Measurements from ENCODE around the gene ITGBL1. TPM values are rescaled to one million over a fixed set of nuclear protein-coding genes. Genes with fewer than 3 reads are reported as not detected.
A peak's percentile ranks its signal among the peaks of the same experiment; 100 is the strongest.

Gene ITGBL1
- total RNA-seq, 1 experiment from 2014 or later: 9.4 TPM

GRCh38 chr13:101624210-101624922, 171.9 kb downstream of the ITGBL1 start:
- 0 out of 2 replicates have a peak overlapping the region, but pooled peaks have one; percentile 3 for H3K4me3 ChIP-seq
- no peak for DNase-seq

DNA sequence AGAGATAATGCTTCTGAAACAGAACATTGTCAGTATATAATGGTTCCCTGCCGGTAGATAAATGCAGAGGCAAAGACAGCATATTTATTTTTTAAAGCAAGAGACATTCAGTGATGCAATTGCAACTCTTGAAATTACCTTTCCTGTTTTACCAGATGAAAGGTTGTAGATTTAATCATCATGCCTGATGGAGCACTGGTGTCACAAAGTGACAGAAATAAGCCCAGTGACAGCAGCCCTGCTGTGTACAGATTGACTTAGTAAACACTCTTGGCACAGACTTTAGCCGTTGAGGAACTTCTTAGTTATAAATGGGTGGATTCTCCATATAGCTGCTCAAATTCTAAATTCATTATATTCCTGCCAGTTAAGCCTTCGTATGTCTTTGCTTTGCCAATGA, 172.5 kb downstream of the ITGBL1 start:
- H3K4me3 ChIP-seq: no peak overlapping the region
- no peaks in the 10 kb centered on the region for H3K36me3 ChIP-seq
- no peaks in the 10 kb centered on the region for H3K27me3 ChIP-seq
- no peak for DNase-seq
- no peaks in the 10 kb centered on the region for H3K9me3 ChIP-seq

More at GRCh38 chr13:101624210-101624922, 171.9 kb downstream of the ITGBL1 start:
- no peaks in the 10 kb centered on the region for H3K36me3 ChIP-seq
- no peaks in the 10 kb centered on the region for H3K9me3 ChIP-seq
- no peaks in the 10 kb centered on the region for H3K27me3 ChIP-seq

GRCh38 chr13:101626925-101627555, 174.6 kb downstream of the ITGBL1 start:
- Histone ChIP-seq H3K36me3 (no peaks in the 10 kb centered on the region), H3K4me3 (peak overlapping the region; percentile 43), H3K27me3 (no peaks in the 10 kb centered on the region), H3K9me3 (no peaks in the 10 kb centered on the region)
- peak; percentile 23 for DNase-seq

GRCh38 chr13:101627556-101627943, 175.1 kb downstream of the ITGBL1 start:
- H3K27me3 ChIP-seq: no peaks in the 10 kb centered on the region
- no peaks in the 10 kb centered on the region for H3K9me3 ChIP-seq
- DNase-seq: no peak
- H3K4me3 ChIP-seq: peak overlapping the region; percentile 43
- H3K36me3 ChIP-seq: no peaks in the 10 kb centered on the region

DNA sequence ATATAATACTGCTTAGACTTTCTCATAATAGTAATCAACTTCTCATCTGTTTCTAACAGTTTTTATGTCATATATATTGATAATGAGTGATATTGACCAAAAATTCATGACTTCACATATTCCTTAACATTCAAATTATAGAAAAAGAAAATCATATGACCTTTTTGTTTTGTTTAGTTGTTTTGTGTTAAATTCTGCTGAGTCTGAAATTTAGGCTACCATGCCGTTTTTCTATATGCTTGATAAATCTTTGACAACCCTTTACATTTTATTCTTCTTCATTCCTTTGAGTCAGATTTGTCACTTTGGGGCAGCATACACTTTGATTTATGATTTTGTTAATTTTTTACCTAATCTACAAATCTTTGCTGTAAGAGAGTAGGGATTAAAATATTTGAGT, 176.4 kb downstream of the ITGBL1 start:
- no peak for DNase-seq
- Histone ChIP-seq H3K27me3 (no peaks in the 10 kb centered on the region), H3K4me3 (no peak overlapping the region)

DNA sequence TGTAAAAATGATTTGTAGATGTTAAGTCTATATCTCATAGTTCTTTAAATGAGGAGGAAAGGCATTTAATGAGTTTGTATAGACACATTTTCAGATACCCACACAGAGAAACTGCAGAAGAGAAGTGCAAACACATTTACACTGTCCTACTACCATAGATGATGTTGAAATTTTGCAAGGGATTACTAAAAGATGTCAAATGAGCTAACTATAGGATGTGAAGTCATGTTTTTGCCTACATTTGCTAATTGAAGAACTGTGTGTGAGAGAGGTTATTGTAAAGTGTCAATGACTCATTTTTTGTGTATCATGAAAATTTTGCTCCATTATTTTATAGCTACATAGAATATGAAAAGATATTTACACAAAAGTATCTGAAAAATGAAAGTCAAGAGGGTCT, 178.9 kb downstream of the ITGBL1 start:
- no peaks in the 10 kb centered on the region for H3K36me3 ChIP-seq
- no peak for DNase-seq

More for the DNA sequence above, 176.4 kb downstream of the ITGBL1 start:
- H3K9me3 ChIP-seq: no peaks in the 10 kb centered on the region
- no peaks in the 10 kb centered on the region for H3K36me3 ChIP-seq

DNA sequence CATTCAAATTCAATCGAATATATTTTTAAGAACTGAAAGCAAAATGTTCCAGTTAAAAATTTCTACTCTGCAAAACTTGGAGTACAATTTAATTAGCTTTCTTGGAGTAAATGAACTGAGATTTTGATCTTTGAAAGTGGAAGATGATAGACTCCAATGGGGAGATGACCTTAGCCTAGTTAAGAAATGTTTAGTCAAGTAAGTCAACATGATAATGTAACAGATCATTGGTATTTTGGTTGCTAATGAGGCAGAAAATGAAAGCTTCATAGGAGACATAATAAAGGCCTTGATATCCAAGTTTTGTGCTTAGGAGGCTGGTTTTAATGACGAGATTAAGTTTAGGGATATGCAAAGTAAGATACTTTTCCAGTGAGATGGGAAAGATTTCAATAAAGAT, 181.7 kb downstream of the ITGBL1 start:
- Histone ChIP-seq H3K27me3 (no peaks in the 10 kb centered on the region), H3K4me3 (no peak overlapping the region), H3K36me3 (no peaks in the 10 kb centered on the region), H3K9me3 (no peaks in the 10 kb centered on the region)
- DNase-seq: no peak

More for the DNA sequence above, 178.9 kb downstream of the ITGBL1 start:
- no peaks in the 10 kb centered on the region for H3K9me3 ChIP-seq
- H3K27me3 ChIP-seq: no peaks in the 10 kb centered on the region
- H3K4me3 ChIP-seq: no peak overlapping the region

GRCh38 chr13:101639711-101640110, 187.2 kb downstream of the ITGBL1 start:
- DNase-seq: no peak
- no peaks in the 10 kb centered on the region for H3K9me3 ChIP-seq
- no peak overlapping the region for H3K4me3 ChIP-seq
- H3K27me3 ChIP-seq: no peaks in the 10 kb centered on the region
- H3K36me3 ChIP-seq: no peaks in the 10 kb centered on the region

DNA sequence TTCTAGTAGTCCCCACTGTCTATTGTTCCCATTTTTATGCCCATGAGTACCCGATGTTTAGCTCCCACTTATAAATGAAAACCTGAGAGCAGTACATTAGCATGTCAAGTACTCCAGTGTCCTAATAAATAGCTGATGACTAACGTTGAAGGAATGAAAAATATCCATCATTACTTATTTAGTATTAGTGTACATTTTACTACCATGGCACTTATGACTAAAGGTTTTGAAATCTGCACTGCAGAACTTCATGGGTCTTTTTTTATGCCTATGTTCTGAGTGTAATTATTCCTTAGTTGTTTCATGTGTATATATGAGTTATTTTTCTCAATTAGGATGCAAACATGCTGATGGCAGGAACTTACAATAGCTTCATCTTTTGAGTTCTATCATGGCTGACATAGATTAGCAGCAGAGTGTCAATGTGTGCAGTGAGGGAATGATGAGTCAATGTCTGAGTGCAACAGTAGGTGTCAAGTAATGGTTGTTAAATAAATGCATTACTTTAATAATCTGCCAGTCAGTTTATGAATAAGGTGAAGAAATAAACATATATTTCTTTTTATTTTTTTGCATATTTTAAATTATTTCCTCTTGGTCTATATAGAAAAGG, 188.4 kb downstream of the ITGBL1 start:
- H3K27me3 ChIP-seq: no peaks in the 10 kb centered on the region
- H3K36me3 ChIP-seq: no peaks in the 10 kb centered on the region
- no peak overlapping the region for H3K4me3 ChIP-seq
- DNase-seq: no peak
- H3K9me3 ChIP-seq: no peaks in the 10 kb centered on the region

GRCh38 chr13:101645871-101646270, 193.4 kb downstream of the ITGBL1 start:
- no peak for DNase-seq
- Histone ChIP-seq H3K4me3 (no peak overlapping the region), H3K9me3 (no peaks in the 10 kb centered on the region), H3K27me3 (no peaks in the 10 kb centered on the region), H3K36me3 (no peaks in the 10 kb centered on the region)

DNA sequence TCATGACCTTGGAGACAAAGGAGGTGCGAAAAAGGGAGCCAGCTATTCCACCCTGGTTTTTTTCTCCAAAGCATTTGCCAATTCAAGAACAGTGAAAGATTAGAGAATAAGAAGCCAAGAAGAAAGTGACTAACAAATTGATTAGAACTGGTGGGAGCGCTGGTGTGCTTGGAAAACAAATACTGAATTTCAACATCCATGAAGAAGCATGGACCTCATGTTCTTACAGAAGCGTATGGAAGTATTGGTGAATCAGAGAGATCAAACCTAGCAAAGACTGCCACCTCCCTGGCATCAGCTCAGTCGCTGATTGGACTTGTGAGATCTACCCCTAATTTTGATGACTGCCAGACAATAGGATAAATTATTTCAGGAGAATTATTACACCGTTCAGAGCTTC, 195.3 kb downstream of the ITGBL1 start:
- no peak for DNase-seq
- Histone ChIP-seq H3K9me3 (no peaks in the 10 kb centered on the region; the same call in 1 of the 2 replicates), H3K36me3 (no peaks in the 10 kb centered on the region), H3K27me3 (no peaks in the 10 kb centered on the region), H3K4me3 (no peak overlapping the region)

DNA sequence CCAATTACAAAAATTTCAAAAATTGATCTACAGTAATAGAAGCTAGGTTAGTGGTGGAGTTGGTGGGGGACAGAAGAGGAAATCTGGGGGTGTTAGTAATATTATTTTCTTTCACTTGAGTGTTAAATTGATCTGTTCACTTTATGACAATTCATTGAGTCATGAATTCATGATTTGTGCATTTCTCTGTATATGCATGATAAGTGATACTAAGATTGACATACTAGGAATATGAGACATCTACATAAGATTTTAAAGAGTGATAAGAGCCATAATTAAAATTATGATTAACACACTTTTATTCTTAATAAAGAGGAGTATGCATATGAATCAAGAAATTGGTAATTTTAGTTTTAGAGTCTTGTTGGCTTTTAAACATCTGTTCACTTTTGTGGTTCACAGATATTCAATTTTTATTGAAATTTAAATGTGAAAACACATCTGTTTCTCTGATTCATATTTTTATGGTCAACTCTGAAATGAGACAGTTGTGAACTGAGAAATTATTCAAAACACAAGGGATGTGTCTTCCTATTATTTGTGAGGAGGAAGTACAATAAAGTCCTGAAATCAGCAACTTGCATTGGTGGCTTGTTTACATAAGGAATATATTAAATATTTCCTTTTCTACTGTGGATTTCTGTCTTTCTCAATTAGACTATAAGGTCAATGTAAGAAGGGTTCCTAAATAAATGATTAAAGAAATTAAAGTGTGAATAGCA, 196.5 kb downstream of the ITGBL1 start:
- H3K27me3 ChIP-seq: no peaks in the 10 kb centered on the region
- DNase-seq: no peak
- no peak overlapping the region for H3K4me3 ChIP-seq
- H3K9me3 ChIP-seq: no peaks in the 10 kb centered on the region; the same call in 1 of the 2 replicates
- no peaks in the 10 kb centered on the region for H3K36me3 ChIP-seq

- no peak for DNase-seq
- no peak overlapping the region for H3K4me3 ChIP-seq
These were observed 197.1 kb downstream of the ITGBL1 start for GRCh38 chr13:101649488-101650126.

DNA sequence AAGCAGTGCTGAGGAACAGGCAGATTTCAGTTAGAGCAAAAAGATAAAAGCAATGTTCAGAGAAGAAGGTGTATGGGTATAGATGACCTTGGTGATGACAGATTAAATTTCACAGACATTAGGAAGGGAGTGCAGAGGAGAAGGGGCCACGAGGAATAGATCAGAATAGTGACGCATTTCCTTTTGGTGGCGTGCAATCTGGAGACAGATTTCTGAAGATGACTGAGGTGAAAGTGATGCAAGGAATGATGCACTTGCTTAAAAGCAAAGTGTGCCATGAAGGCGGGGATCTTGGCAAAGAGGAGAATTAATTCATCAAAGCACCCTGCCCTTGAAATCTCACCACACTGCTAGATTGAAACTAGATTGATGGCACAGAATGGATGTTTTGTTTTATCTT, 202.4 kb downstream of the ITGBL1 start:
- H3K9me3 ChIP-seq: no peaks in the 10 kb centered on the region; the same call in 1 of the 2 replicates
- DNase-seq: no peak

More at GRCh38 chr13:101649488-101650126, 197.1 kb downstream of the ITGBL1 start:
- no peaks in the 10 kb centered on the region for H3K36me3 ChIP-seq
- no peaks in the 10 kb centered on the region for H3K27me3 ChIP-seq
- no peaks in the 10 kb centered on the region; the same call in 1 of the 2 replicates for H3K9me3 ChIP-seq

GRCh38 chr13:101655435-101655834, 203.0 kb downstream of the ITGBL1 start:
- Histone ChIP-seq H3K9me3 (no peaks in the 10 kb centered on the region; the same call in 1 of the 2 replicates), H3K4me3 (no peak overlapping the region), H3K27me3 (no peaks in the 10 kb centered on the region), H3K36me3 (no peaks in the 10 kb centered on the region)
- no peak for DNase-seq

More for the DNA sequence above, 202.4 kb downstream of the ITGBL1 start:
- Histone ChIP-seq H3K27me3 (no peaks in the 10 kb centered on the region), H3K36me3 (no peaks in the 10 kb centered on the region), H3K4me3 (no peak overlapping the region)

- DNase-seq: no peak
- Histone ChIP-seq H3K9me3 (no peaks in the 10 kb centered on the region), H3K4me3 (no peak overlapping the region), H3K36me3 (no peaks in the 10 kb centered on the region), H3K27me3 (no peaks in the 10 kb centered on the region)
These were observed 208.2 kb downstream of the ITGBL1 start for GRCh38 chr13:101660711-101661110.
